Measurements from ENCODE around the gene KCNT2. TPM values are rescaled to one million over a fixed set of nuclear protein-coding genes. Genes with fewer than 3 reads are reported as not detected.

The KCNT2 gene
- total RNA-seq, 1 donor from 2014 or later: 5.9 TPM

GRCh38 chr1:196382383-196382782 is 225.9 kb downstream of the KCNT2 start:
- Histone ChIP-seq H3K4me1 (ENCODE audit: insufficient read depth, low read length) (no peaks in the 10 kb centered on the region), H3K36me3 (ENCODE audit: insufficient read depth, low read length) (no peaks in the 10 kb centered on the region), H2AFZ (ENCODE audit: low read depth, low read length) (no peak overlapping the region), H3K9me3 (ENCODE audit: insufficient read depth, low read depth, low read length) (no peaks in the 10 kb centered on the region), H3K9ac (ENCODE audit: low read length) (no peak overlapping the region), H3K4me2 (ENCODE audit: low read length) (no peak overlapping the region), H4K20me1 (ENCODE audit: insufficient read depth, low read length) (no peaks in the 10 kb centered on the region), H3K4me3 (ENCODE audit: insufficient read depth, low read depth, low read length) (no peak overlapping the region), H3K79me2 (ENCODE audit: insufficient read depth, low read length) (no peaks in the 10 kb centered on the region), H3K27ac (ENCODE audit: low read depth, low read length) (no peak overlapping the region), H3K27me3 (ENCODE audit: insufficient read depth, low read length) (no peaks in the 10 kb centered on the region)
- Mint-ChIP-seq H3K27me3 (ENCODE audit: low read depth, unreplicated experiment) (no peaks in the 10 kb centered on the region), H3K27ac (ENCODE audit: unreplicated experiment) (no peak overlapping the region), H3K4me1 (ENCODE audit: low read depth, unreplicated experiment) (peaks cover 5% of the 10 kb centered on the region), H3K4me3 (ENCODE audit: unreplicated experiment) (no peak overlapping the region), H3K9me3 (ENCODE audit: unreplicated experiment) (no peaks in the 10 kb centered on the region), H3K36me3 (ENCODE audit: low read depth, unreplicated experiment) (no peaks in the 10 kb centered on the region)
- no peak for DNase-seq (ENCODE audit: low read depth)
- no peak for FAIRE-seq
- no peak for TF ChIP-seq CTCF (IDR thresholded peaks at IDR 0.05; ENCODE audit: insufficient read depth, low read depth, low read length)
- TF ChIP-seq EZH2 (IDR thresholded peaks at IDR 0.05; ENCODE audit: insufficient read depth, low read length): no peak

- Histone ChIP-seq H3K27me3 (ENCODE audit: insufficient read depth, low read length) (no peaks in the 10 kb centered on the region), H3K9me3 (ENCODE audit: insufficient read depth, low read depth, low read length) (no peaks in the 10 kb centered on the region), H4K20me1 (ENCODE audit: insufficient read depth, low read length) (no peaks in the 10 kb centered on the region), H3K4me3 (ENCODE audit: insufficient read depth, low read depth, low read length) (no peak overlapping the region), H3K4me2 (ENCODE audit: low read length) (no peak overlapping the region), H3K9ac (ENCODE audit: low read length) (no peak overlapping the region), H3K27ac (ENCODE audit: low read depth, low read length) (no peak overlapping the region), H3K36me3 (ENCODE audit: insufficient read depth, low read length) (no peaks in the 10 kb centered on the region), H2AFZ (ENCODE audit: low read depth, low read length) (no peak overlapping the region), H3K79me2 (ENCODE audit: insufficient read depth, low read length) (no peaks in the 10 kb centered on the region), H3K4me1 (ENCODE audit: insufficient read depth, low read length) (no peaks in the 10 kb centered on the region)
- Mint-ChIP-seq H3K4me3 (ENCODE audit: unreplicated experiment) (no peak overlapping the region), H3K9me3 (ENCODE audit: unreplicated experiment) (no peaks in the 10 kb centered on the region), H3K36me3 (ENCODE audit: low read depth, unreplicated experiment) (no peaks in the 10 kb centered on the region), H3K27ac (ENCODE audit: unreplicated experiment) (no peak overlapping the region), H3K27me3 (ENCODE audit: low read depth, unreplicated experiment) (no peaks in the 10 kb centered on the region), H3K4me1 (ENCODE audit: low read depth, unreplicated experiment) (peaks cover 3% of the 10 kb centered on the region)
- DNase-seq (ENCODE audit: low read depth) (no peak), FAIRE-seq (no peak)
- TF ChIP-seq EZH2 (IDR thresholded peaks at IDR 0.05; ENCODE audit: insufficient read depth, low read length) (no peak), CTCF (IDR thresholded peaks at IDR 0.05; ENCODE audit: insufficient read depth, low read depth, low read length) (no peak)
Observed at GRCh38 chr1:196381544-196381943, 226.7 kb downstream of the KCNT2 start.

GRCh38 chr1:196380316-196380715 is 227.9 kb downstream of the KCNT2 start:
- H3K27ac ChIP-seq (ENCODE audit: low read depth, low read length): no peak overlapping the region
- TF ChIP-seq EZH2 (IDR thresholded peaks at IDR 0.05; ENCODE audit: insufficient read depth, low read length): no peak
- no peak for TF ChIP-seq CTCF (IDR thresholded peaks at IDR 0.05; ENCODE audit: insufficient read depth, low read depth, low read length)
- H2AFZ ChIP-seq (ENCODE audit: low read depth, low read length): no peak overlapping the region
- Mint-ChIP-seq H3K4me1 (ENCODE audit: low read depth, unreplicated experiment) (peaks cover 3% of the 10 kb centered on the region), H3K27me3 (ENCODE audit: low read depth, unreplicated experiment) (no peaks in the 10 kb centered on the region), H3K4me3 (ENCODE audit: unreplicated experiment) (no peak overlapping the region), H3K27ac (ENCODE audit: unreplicated experiment) (no peak overlapping the region), H3K9me3 (ENCODE audit: unreplicated experiment) (no peaks in the 10 kb centered on the region), H3K36me3 (ENCODE audit: low read depth, unreplicated experiment) (no peaks in the 10 kb centered on the region)
- no peak overlapping the region for H3K4me3 ChIP-seq (ENCODE audit: insufficient read depth, low read depth, low read length)
- no peak overlapping the region for H3K4me2 ChIP-seq (ENCODE audit: low read length)
- no peaks in the 10 kb centered on the region for H4K20me1 ChIP-seq (ENCODE audit: insufficient read depth, low read length)
- no peaks in the 10 kb centered on the region for H3K9me3 ChIP-seq (ENCODE audit: insufficient read depth, low read depth, low read length)
- H3K79me2 ChIP-seq (ENCODE audit: insufficient read depth, low read length): no peaks in the 10 kb centered on the region
- no peak for FAIRE-seq
- H3K9ac ChIP-seq (ENCODE audit: low read length): no peak overlapping the region
- no peaks in the 10 kb centered on the region for H3K4me1 ChIP-seq (ENCODE audit: insufficient read depth, low read length)
- H3K36me3 ChIP-seq (ENCODE audit: insufficient read depth, low read length): no peaks in the 10 kb centered on the region
- DNase-seq (ENCODE audit: low read depth): no peak
- H3K27me3 ChIP-seq (ENCODE audit: insufficient read depth, low read length): no peaks in the 10 kb centered on the region
